8988T (cell line): ENCODE results near the gene CCDC87.
"Not testable (repeated sequence)": the region's sequence is repeated elsewhere in the genome, so short reads cannot be mapped to it uniquely, and the experiment has no call there.

Source experiments
- DNase-seq: peaks from one replicate; pipeline ENCODE4 v3.0.0; 2011

The CCDC87 gene

GRCh38 chr11:66548774-66549630 is 43.9 kb downstream of the CCDC87 start:
- peak; percentile 44 for DNase-seq

- DNase-seq: peak; percentile 46
These were observed 44.8 kb downstream of the CCDC87 start for GRCh38 chr11:66548041-66548440.

GRCh38 chr11:66547662-66548009 is 45.2 kb downstream of the CCDC87 start:
- DNase-seq: no peak

GRCh38 chr11:66546966-66547661 is 45.7 kb downstream of the CCDC87 start:
- DNase-seq: peak; percentile 53

- DNase-seq: no peak
These were observed 46.4 kb downstream of the CCDC87 start, which contains the start of gene ACTN3 for GRCh38 chr11:66546368-66546965. Gene ACTN3, plus strand, starts transcription at chr11:66546903. Its CDS starts 35 bp downstream, at chr11:66546938.

GRCh38 chr11:66545701-66546367 is 47.0 kb downstream of the CCDC87 start, which contains the start of gene ZDHHC24:
Gene ZDHHC24, minus strand, starts transcription at chr11:66546048. Its CDS starts 45 bp downstream, at chr11:66546003.
- DNase-seq: peak; percentile 100

- DNase-seq: not testable (repeated sequence)
These were observed 47.9 kb downstream of the CCDC87 start for GRCh38 chr11:66544952-66545351.

- DNase-seq: no peak
These were observed 49.4 kb downstream of the CCDC87 start for GRCh38 chr11:66543263-66544107.

GRCh38 chr11:66542362-66542761 is 50.5 kb downstream of the CCDC87 start:
- no peak for DNase-seq

- DNase-seq: no peak
These were observed 51.0 kb downstream of the CCDC87 start for GRCh38 chr11:66541892-66542291.

- DNase-seq: not testable (repeated sequence)
These were observed 52.3 kb downstream of the CCDC87 start for GRCh38 chr11:66540598-66540997.
